Measurements from ENCODE around the gene FGF11.

FGF11 gene

DNA sequence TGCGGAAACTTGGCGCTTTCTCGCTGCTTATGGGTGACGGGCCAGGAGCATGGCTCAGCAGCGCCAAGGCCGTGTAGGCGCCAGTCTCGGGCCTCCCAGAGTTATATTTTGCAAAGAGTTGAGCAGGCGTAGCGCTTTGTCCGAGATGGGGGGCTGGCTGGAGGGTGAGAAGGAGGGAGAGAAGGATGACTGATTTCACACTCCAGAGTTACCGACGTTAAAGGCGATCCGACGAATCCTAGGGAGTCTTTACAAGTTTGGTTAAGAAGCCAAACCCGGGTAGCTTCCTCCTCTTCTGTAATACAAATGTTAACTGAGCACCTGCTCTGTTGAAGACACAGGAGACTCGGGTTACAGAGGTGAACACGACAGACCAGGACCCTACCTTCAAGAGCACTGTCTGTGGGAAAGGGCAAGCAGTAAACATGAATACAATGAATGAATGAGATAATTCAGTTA is 45.6 kb downstream of the FGF11 start:
- ChIA-PET POLR2A (interaction anchor here (0.6 to 2.2 kb wide), 45 partner anchors 9 to 1268 kb away, joined by 3 to 12 read pairs (median 4); partner anchors contain the start of genes ACAP1, CD68, FXR2 and SAT2), CTCF (interaction anchor here (1.3 to 2.8 kb wide), 2 partner anchors 48 to 129 kb away, joined by 5 to 6 read pairs; no protein-coding TSS in a partner anchor)
- no peak for DNase-seq (ENCODE audit: extremely low spot score)
- TF ChIP-seq, protein P1, sequence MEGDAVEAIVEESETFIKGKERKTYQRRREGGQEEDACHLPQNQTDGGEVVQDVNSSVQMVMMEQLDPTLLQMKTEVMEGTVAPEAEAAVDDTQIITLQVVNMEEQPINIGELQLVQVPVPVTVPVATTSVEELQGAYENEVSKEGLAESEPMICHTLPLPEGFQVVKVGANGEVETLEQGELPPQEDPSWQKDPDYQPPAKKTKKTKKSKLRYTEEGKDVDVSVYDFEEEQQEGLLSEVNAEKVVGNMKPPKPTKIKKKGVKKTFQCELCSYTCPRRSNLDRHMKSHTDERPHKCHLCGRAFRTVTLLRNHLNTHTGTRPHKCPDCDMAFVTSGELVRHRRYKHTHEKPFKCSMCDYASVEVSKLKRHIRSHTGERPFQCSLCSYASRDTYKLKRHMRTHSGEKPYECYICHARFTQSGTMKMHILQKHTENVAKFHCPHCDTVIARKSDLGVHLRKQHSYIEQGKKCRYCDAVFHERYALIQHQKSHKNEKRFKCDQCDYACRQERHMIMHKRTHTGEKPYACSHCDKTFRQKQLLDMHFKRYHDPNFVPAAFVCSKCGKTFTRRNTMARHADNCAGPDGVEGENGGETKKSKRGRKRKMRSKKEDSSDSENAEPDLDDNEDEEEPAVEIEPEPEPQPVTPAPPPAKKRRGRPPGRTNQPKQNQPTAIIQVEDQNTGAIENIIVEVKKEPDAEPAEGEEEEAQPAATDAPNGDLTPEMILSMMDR (IDR thresholded peaks at IDR 0.05; ENCODE audit: control extremely low read depth, extremely low read depth, low read depth, missing control alignments) = peak; percentile 30

DNA sequence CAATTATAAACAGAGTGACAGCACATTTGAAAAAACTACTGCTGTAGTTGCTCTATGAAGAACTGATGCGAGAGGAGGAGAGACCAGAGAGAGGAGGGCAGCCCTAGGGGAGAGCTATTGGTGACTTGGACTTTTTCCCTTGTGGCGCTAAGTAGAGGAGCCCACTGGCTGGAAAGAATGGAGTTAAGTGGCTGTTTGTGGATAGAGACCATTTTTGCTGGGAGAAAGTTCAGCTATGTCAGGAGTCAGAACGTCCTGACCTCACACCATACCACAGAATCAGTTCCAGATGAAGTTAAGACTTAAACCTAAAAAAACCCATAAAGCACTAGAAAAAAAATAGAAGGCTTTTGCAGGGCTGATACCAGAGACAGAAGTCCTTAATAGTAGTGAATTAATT is 46.9 kb downstream of the FGF11 start:
- no peak for DNase-seq (ENCODE audit: extremely low spot score)
- POLR2A ChIA-PET = interaction anchor here (0.6 to 2.2 kb wide), 7 partner anchors 13 to 636 kb away, joined by 3 to 9 read pairs (median 5); partner anchors contain the start of gene SLC2A4
- TF ChIP-seq, protein P1 (IDR thresholded peaks at IDR 0.05; ENCODE audit: control extremely low read depth, extremely low read depth, low read depth, missing control alignments) = no peak
- CTCF ChIA-PET = interaction anchor here (1.0 to 2.1 kb wide), 3 partner anchors 10 to 74 kb away, joined by 3 to 4 read pairs (median 4); no protein-coding TSS in a partner anchor

DNA sequence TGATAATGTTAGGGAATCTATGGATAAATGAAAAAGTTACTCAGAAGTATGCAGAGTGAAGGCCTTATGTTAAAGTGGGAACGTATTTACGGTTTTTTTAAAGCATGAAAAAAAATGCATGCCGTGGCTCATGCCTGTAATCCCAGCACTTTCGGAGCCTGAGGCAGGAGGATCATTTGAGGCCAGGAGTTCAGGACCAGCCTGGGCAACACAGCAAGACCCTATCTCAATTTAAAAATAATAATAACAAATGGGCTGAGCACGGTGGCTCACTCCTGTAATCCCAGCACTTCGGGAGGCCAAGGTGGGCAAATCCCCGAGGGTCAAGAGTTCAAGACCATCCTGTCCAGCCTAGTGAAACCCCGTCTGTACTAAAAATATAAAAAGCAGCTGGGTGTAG is 50.8 kb downstream of the FGF11 start:
- ChIA-PET POLR2A (interaction anchor here (1.2 kb wide), 1 partner anchor 11 kb away, joined by 3 read pairs; the partner anchor contains the start of gene ZBTB4), CTCF (interaction anchor here (1.3 kb wide), 1 partner anchor 70 kb away, joined by 7 read pairs; no protein-coding TSS in a partner anchor)
- TF ChIP-seq, protein P1 (IDR thresholded peaks at IDR 0.05; ENCODE audit: control extremely low read depth, extremely low read depth, low read depth, missing control alignments) = no peak
- DNase-seq (ENCODE audit: extremely low spot score) = no peak

DNA sequence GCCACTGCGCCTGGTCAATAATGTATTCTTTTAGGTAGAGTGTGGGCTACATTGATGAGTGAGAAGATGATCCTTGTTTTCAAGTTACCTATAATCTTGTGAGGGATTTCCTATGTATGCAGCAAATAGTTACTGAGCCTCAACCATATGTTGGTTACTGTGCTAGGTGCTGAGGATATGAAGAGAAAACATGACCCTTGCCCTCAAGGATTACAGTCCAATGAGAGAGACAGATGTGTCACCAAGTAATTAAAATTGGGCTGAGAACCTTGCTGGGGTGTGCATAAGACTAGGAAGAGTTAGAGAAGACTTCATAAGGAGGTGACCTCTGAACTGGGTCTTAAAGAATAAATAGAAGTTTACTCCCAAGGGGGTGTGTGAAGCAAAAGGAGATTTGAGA is 52.3 kb downstream of the FGF11 start:
- CTCF ChIA-PET = interaction anchor here (3.2 kb wide), 1 partner anchor 69 kb away, joined by 13 read pairs; the partner anchor contains the start of gene SENP3
- POLR2A ChIA-PET = interaction anchor here (0.6 kb wide), 1 partner anchor 87 kb away, joined by 3 read pairs; the partner anchor contains the start of gene TMEM256
- no peak for DNase-seq (ENCODE audit: extremely low spot score)
- TF ChIP-seq, protein P1 (IDR thresholded peaks at IDR 0.05; ENCODE audit: control extremely low read depth, extremely low read depth, low read depth, missing control alignments) = no peak

DNA sequence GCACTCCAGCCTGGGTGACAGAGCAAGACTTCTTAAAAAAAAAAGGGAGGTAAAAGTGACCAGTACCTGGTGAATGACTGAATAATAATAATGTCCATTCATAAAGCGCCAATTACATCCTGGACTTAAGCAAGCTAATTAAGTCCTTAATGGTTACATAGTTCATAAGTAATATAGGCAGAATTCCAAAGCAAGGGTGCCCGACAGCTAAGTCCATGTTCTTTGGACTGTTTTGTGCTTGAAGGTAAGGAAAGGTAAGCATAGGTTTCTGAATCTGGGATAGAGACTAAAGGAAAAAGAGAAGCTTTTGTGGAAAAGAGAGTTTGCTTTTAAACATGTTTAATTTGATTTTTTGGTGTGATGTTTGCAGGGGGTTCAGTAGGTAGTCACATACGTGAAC is 54.6 kb downstream of the FGF11 start:
- no peak for DNase-seq (ENCODE audit: extremely low spot score)
- ChIA-PET POLR2A (no interaction called here), CTCF (interaction anchor here (3.2 kb wide), 1 partner anchor 67 kb away, joined by 13 read pairs; the partner anchor contains the start of gene SENP3)
- TF ChIP-seq, protein P1 (IDR thresholded peaks at IDR 0.05; ENCODE audit: control extremely low read depth, extremely low read depth, low read depth, missing control alignments) = no peak

Measured in GM10248 (cell line).